ENCODE data around the gene PARP11.

PARP11 gene

GRCh38 chr12:3892631-3893030 is 19.4 kb upstream of the PARP11 start:
- H3K36me3 ChIP-seq (ENCODE audit: control insufficient read depth, insufficient read depth, low read length): no peaks in the 10 kb centered on the region
- no peak for DNase-seq (ENCODE audit: extremely low read depth, insufficient read length)
- H3K27me3 ChIP-seq (replicated peaks; ENCODE audit: control insufficient read depth, insufficient read depth, low read length): no peaks in the 10 kb centered on the region; the same call in 1 of the 2 replicates
- no peak for TF ChIP-seq CTCF (IDR thresholded peaks at IDR 0.05; ENCODE audit: insufficient read depth, low read length, poor library complexity, severe bottlenecking)
- H3K4me3 ChIP-seq (replicated peaks; ENCODE audit: low read depth, low read length): no peak overlapping the region

GRCh38 chr12:3891201-3891600 is 18.0 kb upstream of the PARP11 start:
- no peaks in the 10 kb centered on the region; the same call in 1 of the 2 replicates for H3K27me3 ChIP-seq (replicated peaks; ENCODE audit: control insufficient read depth, insufficient read depth, low read length)
- H3K36me3 ChIP-seq (ENCODE audit: control insufficient read depth, insufficient read depth, low read length): no peaks in the 10 kb centered on the region
- DNase-seq (ENCODE audit: extremely low read depth, insufficient read length): no peak
- no peak for TF ChIP-seq CTCF (IDR thresholded peaks at IDR 0.05; ENCODE audit: insufficient read depth, low read length, poor library complexity, severe bottlenecking)
- no peak overlapping the region for H3K4me3 ChIP-seq (replicated peaks; ENCODE audit: low read depth, low read length)

- Histone ChIP-seq H3K27me3 (replicated peaks; ENCODE audit: control insufficient read depth, insufficient read depth, low read length) (no peaks in the 10 kb centered on the region; the same call in 1 of the 2 replicates), H3K36me3 (ENCODE audit: control insufficient read depth, insufficient read depth, low read length) (no peaks in the 10 kb centered on the region), H3K4me3 (replicated peaks; ENCODE audit: low read depth, low read length) (no peak overlapping the region)
- no peak for TF ChIP-seq CTCF (IDR thresholded peaks at IDR 0.05; ENCODE audit: insufficient read depth, low read length, poor library complexity, severe bottlenecking)
- no peak for DNase-seq (ENCODE audit: extremely low read depth, insufficient read length)
These were observed 15.5 kb upstream of the PARP11 start for GRCh38 chr12:3888659-3889058.

GRCh38 chr12:3885277-3886094 is 12.3 kb upstream of the PARP11 start:
- no peaks in the 10 kb centered on the region; the same call in none of the 2 replicates for H3K27me3 ChIP-seq (replicated peaks; ENCODE audit: control insufficient read depth, insufficient read depth, low read length)
- no peak overlapping the region for H3K4me3 ChIP-seq (replicated peaks; ENCODE audit: low read depth, low read length)
- no peak for DNase-seq (ENCODE audit: extremely low read depth, insufficient read length)

GRCh38 chr12:3884671-3885070 is 11.5 kb upstream of the PARP11 start:
- H3K36me3 ChIP-seq (ENCODE audit: control insufficient read depth, insufficient read depth, low read length): no peaks in the 10 kb centered on the region
- no peak overlapping the region for H3K4me3 ChIP-seq (replicated peaks; ENCODE audit: low read depth, low read length)
- no peak for DNase-seq (ENCODE audit: extremely low read depth, insufficient read length)
- no peaks in the 10 kb centered on the region; the same call in none of the 2 replicates for H3K27me3 ChIP-seq (replicated peaks; ENCODE audit: control insufficient read depth, insufficient read depth, low read length)
- TF ChIP-seq CTCF (IDR thresholded peaks at IDR 0.05; ENCODE audit: insufficient read depth, low read length, poor library complexity, severe bottlenecking): no peak

More at GRCh38 chr12:3885277-3886094, 12.3 kb upstream of the PARP11 start:
- TF ChIP-seq CTCF (IDR thresholded peaks at IDR 0.05; ENCODE audit: insufficient read depth, low read length, poor library complexity, severe bottlenecking): peak; percentile 76
- no peaks in the 10 kb centered on the region for H3K36me3 ChIP-seq (ENCODE audit: control insufficient read depth, insufficient read depth, low read length)
